Activated T-helper 17 cell treated with anti-CD3 and anti-CD28 coated beads, Interleukin-2, amount 50 U/mL, for 72 hours (primary cell): ENCODE data around the gene GALE. TPM values are rescaled to one million over a fixed set of nuclear protein-coding genes. Genes with fewer than 3 reads are reported as not detected.
"Not testable (repeated sequence)": the region's sequence is repeated elsewhere in the genome, so short reads cannot be mapped to it uniquely, and the experiment has no call there.

Experiments used
- ATAC-seq: fragments of 150-1000 bp; cut with Tn5 transposase; replicated peaks from 2 replicates; pipeline ENCODE4 v1.10.0; 2021; ENCODE audit warnings: mild to moderate bottlenecking, moderate library complexity
- H3K27ac Mint-ChIP-seq: one replicate; pipeline ENCODE4 v1.8.0; 2022; ENCODE audit warnings: mixed read lengths
- H3K27me3 Mint-ChIP-seq: one replicate; pipeline ENCODE4 v1.8.0; 2022; ENCODE audit warnings: mixed read lengths
- H3K36me3 Mint-ChIP-seq: one replicate; pipeline ENCODE4 v1.8.0; 2022; ENCODE audit warnings: low read depth, mild to moderate bottlenecking, mixed read lengths
- H3K4me1 Mint-ChIP-seq: one replicate; pipeline ENCODE4 v1.8.0; 2022; ENCODE audit warnings: mixed read lengths
- H3K4me3 Mint-ChIP-seq: one replicate; pipeline ENCODE4 v1.8.0; 2022; ENCODE audit warnings: mild to moderate bottlenecking, mixed read lengths
- H3K9me3 Mint-ChIP-seq: one replicate; pipeline ENCODE4 v1.8.0; 2022; ENCODE audit warnings: mixed read lengths
- total RNA-seq, 2 donors: library from RNA; stranded (reverse); gene quantifications; one replicate each; pipeline ENCODE4 v1.2.3, GENCODE V29; 2022

GALE gene
- total RNA-seq, 2 donors from 2014 or later: 56.6 to 57.1 TPM

DNA sequence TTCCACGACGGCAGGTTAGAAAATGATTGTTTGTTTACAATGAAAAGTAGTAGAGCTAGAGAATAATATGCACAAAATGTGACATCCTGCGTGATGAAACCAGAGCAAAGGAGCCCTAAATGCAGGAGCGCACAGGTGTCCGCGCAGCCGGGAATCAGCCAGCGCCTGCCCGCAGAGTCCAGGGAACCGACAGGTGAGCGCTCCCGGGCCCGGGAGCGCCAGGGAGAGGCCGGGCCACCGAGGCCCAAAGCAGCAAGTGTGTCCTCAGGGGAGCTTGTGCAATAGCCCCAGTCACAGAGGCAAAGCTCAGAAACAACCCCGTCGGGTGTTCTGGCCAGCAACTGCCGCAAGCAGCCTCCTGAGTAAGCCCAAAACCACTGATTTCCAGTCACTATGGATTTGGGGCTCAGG is 789 bp upstream of the GALE start:
- Mint-ChIP-seq H3K9me3 (no peaks in the 10 kb centered on the region), H3K27ac (no peak overlapping the region), H3K36me3 (peaks cover 59% of the 10 kb centered on the region), H3K27me3 (no peaks in the 10 kb centered on the region), H3K4me3 (peak overlapping the region; percentile 93), H3K4me1 (peaks cover 8% of the 10 kb centered on the region)
- no peak for ATAC-seq

DNA sequence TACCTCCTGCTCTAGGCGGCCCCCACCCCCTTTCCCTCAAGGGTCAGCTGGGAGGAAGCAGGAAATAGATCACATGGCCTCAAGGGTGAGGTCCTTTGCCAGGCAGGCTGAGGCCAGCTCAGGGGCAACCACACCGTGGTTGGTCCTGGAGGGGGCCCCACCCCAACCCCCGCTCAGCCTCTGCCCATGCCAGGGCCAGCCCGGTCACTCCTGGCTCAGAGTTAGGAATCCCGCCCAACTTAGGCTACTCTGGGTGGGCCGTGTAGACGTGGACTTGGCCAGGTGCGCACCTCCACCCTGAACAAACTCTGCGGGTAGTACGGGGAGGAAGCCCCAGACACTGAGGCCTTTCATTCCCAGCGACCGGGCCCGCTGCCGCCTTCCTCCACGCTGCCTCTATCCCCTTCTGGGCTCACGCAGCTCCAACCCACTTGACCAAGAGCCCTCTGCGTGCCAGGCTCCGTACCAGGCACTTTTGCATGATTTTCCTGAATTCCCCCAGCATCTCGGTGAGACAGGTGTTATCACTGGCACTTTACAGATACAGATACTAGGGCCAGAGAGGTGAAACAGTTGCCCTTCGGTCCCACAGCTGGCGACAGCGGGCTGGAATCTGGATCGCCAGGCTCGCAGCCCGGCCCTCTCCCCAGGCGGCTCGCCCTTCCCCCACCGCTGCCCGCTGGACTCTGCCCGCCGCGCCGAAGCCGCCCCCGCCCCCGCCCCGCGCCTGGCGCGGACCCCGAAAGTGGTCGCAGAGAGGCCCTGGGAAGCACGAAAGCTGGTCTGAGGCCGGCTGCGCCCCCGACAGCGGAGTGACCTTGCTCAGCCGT is 769 bp downstream of the GALE start:
- peak overlapping the region; percentile 93 for H3K27ac Mint-ChIP-seq
- peak overlapping the region; percentile 93 for H3K4me3 Mint-ChIP-seq
- no peaks in the 10 kb centered on the region for H3K27me3 Mint-ChIP-seq
- ATAC-seq: peak; percentile 67
- no peaks in the 10 kb centered on the region for H3K4me1 Mint-ChIP-seq
- H3K9me3 Mint-ChIP-seq: no peaks in the 10 kb centered on the region
- H3K36me3 Mint-ChIP-seq: peaks cover 63% of the 10 kb centered on the region

DNA sequence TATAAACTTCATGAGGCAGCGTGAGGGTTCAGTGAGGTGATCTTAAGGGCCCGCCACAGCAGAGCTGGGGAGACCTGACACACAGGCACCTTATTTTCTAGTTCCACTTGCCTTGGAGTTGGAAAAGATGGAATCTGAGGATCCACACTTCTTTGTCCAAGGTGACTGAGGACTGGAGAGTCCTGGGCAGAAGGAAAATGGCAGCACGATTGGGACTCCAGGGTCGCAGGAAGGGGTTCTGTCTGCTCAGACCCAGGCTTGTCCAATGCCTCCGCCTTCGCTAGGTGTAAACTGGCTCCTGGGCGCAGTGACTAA is 1.3 kb downstream of the GALE start:
- H3K4me1 Mint-ChIP-seq: no peaks in the 10 kb centered on the region
- no peaks in the 10 kb centered on the region for H3K9me3 Mint-ChIP-seq
- no peak for ATAC-seq
- peak overlapping the region; percentile 93 for H3K27ac Mint-ChIP-seq
- peak overlapping the region; percentile 93 for H3K4me3 Mint-ChIP-seq
- H3K27me3 Mint-ChIP-seq: no peaks in the 10 kb centered on the region
- peaks cover 63% of the 10 kb centered on the region for H3K36me3 Mint-ChIP-seq

DNA sequence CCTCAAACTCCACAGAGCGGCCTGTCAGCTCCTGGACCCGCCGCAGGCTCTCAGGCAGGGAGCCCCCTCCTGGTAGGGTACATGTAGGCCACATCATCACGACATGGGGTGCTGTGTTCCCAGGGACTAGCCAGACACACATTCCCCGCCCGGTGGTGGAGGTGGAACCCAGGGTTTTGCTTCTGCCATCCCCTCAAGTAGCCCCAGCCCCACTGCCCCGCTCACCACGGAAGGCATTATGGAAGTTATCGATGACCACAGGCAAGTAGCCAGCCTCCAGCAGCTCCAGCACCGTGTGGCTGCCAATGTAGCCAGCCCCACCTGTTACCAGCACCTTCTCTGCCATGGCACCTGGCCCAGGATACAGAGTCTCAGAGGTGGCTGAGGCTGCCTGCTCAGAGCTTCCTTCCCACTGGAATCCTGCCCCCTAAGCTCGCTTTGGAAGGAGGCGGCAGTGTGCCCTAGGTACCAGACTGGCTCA is 1.9 kb downstream of the GALE start:
- Mint-ChIP-seq H3K27ac (no peak overlapping the region), H3K36me3 (peaks cover 60% of the 10 kb centered on the region), H3K27me3 (no peaks in the 10 kb centered on the region), H3K9me3 (no peaks in the 10 kb centered on the region), H3K4me3 (peak overlapping the region; percentile 93), H3K4me1 (no peaks in the 10 kb centered on the region)
- no peak for ATAC-seq

DNA sequence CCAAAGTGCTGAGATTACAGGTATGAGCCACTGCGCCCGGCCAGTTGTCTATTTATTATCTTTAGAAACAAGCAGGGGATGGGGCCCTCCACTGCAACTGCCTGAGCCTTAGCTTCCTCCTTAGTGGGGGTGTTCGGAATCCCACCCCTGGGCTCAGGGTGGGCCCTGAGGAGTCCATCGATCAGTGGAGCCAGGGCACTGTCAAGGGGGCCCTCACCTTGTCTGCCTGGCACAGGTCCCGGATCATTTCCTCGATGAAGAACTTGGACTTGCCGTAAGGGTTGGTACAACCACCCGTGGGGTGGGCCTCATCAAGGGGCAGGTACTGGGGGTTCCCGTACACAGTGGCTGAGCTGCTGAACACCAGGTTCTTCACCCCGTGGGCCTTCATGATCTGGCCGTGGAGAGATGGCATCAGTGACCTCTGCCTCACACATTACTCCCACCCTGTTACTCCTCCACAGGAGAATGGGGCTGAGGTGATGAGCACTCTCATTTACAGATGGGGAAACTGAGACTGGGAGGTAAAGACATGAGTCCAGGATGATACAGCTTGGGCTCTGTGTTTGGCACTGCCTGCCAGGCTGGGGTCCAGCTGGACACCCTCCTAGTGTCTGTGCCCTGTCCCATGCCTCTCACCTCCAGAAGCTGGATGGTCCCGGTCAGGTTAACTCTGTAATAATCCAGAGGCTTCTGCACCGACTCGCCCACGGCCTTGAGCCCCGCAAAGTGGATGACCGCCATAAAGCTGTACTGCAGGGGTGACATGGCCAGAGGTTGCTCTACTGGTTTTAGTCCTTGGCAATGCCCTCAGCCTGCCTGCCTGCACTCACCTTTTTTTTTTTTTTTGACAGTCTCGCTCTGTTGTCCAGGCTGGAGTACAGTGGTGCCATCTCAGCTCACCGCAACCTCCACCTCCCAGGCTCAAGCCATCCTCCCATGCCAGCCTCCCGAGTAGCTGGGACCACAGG is 2.8 kb downstream of the GALE start:
- H3K27me3 Mint-ChIP-seq: no peaks in the 10 kb centered on the region
- H3K9me3 Mint-ChIP-seq: no peaks in the 10 kb centered on the region
- H3K4me3 Mint-ChIP-seq: no peak overlapping the region
- peak overlapping the region; percentile 54 for H3K27ac Mint-ChIP-seq
- no peaks in the 10 kb centered on the region for H3K4me1 Mint-ChIP-seq
- H3K36me3 Mint-ChIP-seq: peaks cover 64% of the 10 kb centered on the region
- no peak for ATAC-seq

DNA sequence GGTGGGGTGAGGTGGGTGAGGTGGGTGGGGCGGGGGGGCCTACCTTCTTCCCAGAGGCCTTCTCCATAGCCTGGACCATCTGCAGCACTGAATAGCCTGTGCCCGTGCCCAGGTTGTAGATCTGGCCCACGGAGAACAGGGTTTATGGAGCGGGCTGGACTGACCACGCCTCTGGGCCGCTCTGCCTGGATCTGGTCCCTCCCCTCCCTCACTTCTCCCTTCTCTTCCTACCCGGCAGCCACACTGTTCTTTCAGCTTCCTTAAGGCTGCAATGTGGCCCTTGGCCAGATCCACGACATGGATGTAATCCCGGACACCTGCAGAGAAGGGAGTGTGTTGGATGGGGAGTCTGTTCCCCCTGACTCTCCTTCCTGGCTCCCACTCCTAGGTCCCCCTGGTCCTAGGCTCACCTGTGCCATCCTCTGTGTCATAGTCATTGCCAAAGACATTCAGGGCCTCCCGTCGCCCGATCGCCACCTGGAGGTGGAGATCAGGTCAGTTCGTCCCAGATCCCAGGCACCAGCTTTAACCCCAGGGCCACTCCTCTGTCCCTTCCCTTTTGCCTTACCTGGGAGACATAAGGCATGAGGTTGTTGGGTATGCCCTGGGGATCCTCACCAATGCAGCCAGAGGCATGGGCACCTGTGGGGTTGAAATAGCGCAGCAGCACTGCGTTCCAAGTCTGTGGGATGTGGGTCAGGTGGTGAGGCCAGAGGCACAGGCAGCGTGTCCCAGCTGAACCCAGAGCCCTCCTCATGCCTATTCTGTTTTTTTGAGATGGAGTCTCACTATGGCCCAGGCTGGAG is 3.9 kb downstream of the GALE start:
- Mint-ChIP-seq H3K27ac (peak overlapping the region; percentile 54), H3K36me3 (peaks cover 68% of the 10 kb centered on the region), H3K27me3 (no peaks in the 10 kb centered on the region), H3K9me3 (no peaks in the 10 kb centered on the region), H3K4me1 (peaks cover 2% of the 10 kb centered on the region), H3K4me3 (no peak overlapping the region)
- ATAC-seq: no peak

DNA sequence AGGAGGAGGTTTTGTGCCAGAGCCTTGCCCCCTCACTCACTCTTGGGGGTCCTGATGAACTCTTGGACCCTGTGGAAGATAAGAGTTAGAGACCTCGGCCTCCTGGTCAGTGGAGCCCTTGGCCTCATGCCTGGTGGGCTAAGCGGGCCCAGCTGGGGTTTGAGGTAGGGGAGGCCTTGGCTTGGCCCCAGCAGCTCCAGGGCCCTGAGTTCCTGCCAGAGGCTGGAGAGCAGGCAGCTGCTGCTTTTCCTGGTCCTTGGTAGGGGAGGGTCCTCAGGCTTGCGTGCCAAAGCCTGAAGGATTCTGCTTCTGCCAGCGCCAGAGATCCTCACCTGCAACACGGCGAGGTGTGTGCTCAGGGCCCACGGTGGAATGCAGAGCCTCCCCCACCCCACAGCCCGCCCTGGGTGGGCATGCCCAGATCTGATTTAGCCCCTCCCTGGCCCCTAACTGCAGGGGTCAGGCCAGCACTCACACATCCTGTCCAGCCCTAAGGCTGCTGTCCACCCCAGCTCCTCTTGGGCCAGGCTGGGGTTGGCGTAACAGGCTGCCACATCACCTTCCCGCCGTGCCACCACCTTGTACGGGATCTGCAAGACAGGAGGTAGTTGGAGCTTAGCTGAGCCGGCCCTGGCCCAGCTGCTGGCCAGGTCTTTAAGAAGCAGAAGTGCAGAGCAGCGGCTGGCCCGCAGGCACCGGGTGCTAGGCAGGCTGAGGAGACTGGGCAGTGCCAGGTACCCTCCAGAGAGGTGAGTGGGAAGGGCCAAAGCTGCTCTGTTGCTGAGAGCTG is 4.7 kb downstream of the GALE start:
- H3K4me1 Mint-ChIP-seq: peaks cover 6% of the 10 kb centered on the region
- no peaks in the 10 kb centered on the region for H3K27me3 Mint-ChIP-seq
- H3K9me3 Mint-ChIP-seq: no peaks in the 10 kb centered on the region
- peaks cover 76% of the 10 kb centered on the region for H3K36me3 Mint-ChIP-seq
- no peak for ATAC-seq
- no peak overlapping the region for H3K4me3 Mint-ChIP-seq
- H3K27ac Mint-ChIP-seq: no peak overlapping the region

DNA sequence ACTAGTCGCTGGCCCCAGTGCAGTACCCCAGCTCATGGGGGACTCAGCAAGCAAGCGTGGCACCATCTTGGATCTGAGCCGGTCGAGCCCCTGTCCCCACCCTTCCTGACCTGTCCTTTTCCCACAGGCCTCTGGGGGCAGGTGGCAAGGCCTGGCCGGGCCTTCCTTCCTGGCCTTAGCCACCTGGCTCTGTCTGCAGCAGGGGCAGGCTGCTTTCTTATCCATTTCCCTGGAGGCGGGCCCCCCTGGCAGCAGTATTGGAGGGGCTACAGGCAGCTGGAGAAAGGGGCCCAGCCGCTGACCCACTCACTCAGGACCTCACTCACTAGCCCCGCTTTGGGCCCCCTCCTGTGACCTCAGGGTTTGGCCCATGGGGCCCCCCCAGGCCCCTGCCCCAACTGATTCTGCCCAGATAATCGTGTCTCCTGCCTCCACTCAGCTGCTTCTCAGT is 5.8 kb downstream of the GALE start:
- H3K27ac Mint-ChIP-seq, H3K27me3 Mint-ChIP-seq, ATAC-seq, H3K9me3 Mint-ChIP-seq, H3K4me3 Mint-ChIP-seq: not testable (repeated sequence)
- H3K36me3 Mint-ChIP-seq: peaks cover 75% of the 10 kb centered on the region
- peaks cover 12% of the 10 kb centered on the region for H3K4me1 Mint-ChIP-seq

DNA sequence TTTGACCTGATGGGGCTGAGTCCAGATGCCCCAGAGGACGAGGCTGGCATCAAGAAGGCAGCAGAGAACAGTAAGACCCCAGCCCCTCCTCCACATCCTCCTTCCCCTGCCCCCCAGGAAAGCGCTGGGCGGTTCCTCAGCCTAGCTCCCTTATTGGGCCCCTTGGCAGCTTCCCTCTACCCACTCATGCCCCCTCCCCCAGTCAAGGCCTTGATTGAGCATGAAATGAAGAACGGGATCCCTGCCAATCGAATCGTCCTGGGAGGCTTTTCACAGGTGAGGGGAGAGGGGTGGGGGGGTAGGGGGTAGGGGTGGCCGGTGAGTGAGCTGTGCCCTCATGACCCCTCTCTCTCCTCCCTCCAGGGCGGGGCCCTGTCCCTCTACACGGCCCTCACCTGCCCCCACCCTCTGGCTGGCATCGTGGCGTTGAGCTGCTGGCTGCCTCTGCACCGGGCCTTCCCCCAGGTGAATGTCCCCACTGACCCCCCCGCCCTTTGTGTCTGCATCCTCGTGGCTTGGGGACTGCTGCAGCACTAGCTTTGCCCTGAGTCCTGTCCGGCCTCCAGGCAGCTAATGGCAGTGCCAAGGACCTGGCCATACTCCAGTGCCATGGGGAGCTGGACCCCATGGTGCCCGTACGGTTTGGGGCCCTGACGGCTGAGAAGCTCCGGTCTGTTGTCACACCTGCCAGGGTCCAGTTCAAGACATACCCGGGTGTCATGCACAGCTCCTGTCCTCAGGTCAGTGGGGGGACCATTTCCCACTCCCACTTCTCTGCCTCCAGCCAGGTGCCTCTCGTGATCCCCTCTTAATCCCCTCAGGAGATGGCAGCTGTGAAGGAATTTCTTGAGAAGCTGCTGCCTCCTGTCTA is 6.5 kb downstream of the GALE start:
- peaks cover 12% of the 10 kb centered on the region for H3K4me1 Mint-ChIP-seq
- no peak for ATAC-seq
- H3K4me3 Mint-ChIP-seq: no peak overlapping the region
- no peaks in the 10 kb centered on the region for H3K9me3 Mint-ChIP-seq
- H3K36me3 Mint-ChIP-seq: peaks cover 71% of the 10 kb centered on the region
- H3K27ac Mint-ChIP-seq: no peak overlapping the region
- H3K27me3 Mint-ChIP-seq: no peaks in the 10 kb centered on the region

DNA sequence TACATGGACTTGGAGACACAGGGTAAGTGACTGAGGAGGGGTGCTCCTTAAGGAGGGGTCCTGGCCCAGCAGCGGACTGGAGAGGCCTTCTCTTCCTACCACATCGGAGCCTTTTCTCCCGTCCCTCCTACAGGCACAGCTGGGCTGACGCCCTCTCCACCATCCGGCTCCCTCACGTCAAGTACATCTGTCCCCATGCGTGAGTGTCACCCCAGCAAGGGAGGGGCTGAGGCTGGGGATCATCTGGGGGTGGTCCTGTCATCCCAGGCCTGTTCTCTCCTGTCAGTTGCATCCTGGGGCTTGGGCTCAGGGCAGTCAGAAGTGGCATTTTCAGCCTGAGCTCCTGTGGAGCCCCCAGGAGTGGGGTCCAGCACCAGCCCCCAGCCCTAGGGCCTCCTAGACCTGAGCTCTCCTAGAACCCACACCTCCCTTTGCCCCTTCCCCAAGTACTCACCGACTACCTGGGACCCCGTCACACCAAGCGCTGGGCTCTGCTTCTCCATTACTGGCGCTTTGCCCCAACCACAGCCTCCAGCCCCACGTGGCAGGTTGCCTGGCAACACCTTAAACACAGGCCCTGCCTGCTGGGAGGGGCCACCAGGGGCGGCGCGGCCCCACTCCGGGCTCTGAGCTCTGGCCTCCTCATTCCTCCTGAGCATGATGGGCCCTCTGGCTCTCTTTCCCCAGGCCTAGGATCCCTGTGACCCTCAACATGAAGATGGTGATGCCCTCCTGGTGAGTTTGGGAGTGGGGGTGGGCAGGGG is 7.4 kb downstream of the GALE start:
- Mint-ChIP-seq H3K9me3 (no peaks in the 10 kb centered on the region), H3K27me3 (no peaks in the 10 kb centered on the region), H3K4me3 (no peak overlapping the region), H3K4me1 (peaks cover 12% of the 10 kb centered on the region), H3K36me3 (peaks cover 71% of the 10 kb centered on the region), H3K27ac (peak overlapping the region; percentile 50)
- ATAC-seq: no peak

DNA sequence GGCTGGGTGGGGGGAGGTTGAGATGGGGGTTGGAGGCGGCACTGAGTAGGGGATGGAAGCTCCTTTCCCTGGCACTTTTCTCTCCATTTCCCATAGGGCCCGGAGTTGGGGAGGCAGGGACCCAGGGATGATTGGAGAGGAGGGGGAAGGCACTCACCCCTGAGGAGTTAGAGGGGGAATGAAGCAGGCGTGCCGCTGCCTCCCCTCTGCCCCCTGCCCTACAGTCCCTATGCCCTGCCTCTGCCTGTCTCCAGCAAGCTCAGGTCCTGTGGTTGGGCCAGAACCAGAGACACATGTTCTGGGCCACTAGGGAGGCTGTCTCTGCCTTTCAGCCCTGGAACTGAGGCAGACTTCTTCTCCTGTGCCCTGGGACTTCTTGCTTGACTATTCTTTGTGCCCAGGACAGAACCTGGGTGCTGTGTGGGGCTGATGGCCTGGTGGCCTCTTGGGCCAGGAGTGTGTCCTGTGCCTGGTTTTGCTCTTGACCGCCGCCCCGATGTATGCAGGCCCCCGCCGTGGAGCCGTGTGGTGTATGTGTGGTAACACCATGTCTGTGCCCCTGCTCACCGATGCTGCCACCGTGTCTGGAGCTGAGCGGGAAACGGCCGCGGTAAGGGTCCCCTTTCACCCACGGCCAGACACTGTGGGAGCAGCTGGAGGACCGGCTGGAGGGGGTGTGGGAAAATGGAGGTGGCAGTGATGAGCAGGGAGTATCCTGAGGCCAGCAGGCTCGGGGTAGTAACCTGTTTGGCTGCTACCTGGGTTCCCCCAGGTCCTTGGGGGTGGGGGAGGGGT is 8.2 kb downstream of the GALE start:
- H3K9me3 Mint-ChIP-seq: no peaks in the 10 kb centered on the region
- H3K4me3 Mint-ChIP-seq: peak overlapping the region; percentile 97
- peaks cover 12% of the 10 kb centered on the region for H3K4me1 Mint-ChIP-seq
- ATAC-seq: no peak
- peak overlapping the region; percentile 94 for H3K27ac Mint-ChIP-seq
- H3K27me3 Mint-ChIP-seq: no peaks in the 10 kb centered on the region
- peaks cover 71% of the 10 kb centered on the region for H3K36me3 Mint-ChIP-seq
